Head of caudate nucleus (tissue), 42 donors: ENCODE data around the gene TPCN2.

Experiments used
- DNase-seq, 42 donors: peaks; one replicate each; pipeline versions ENCODE4 v3.0.0 to v3.0.0-alpha.2; 2020 to 2021; ENCODE audit warnings: mixed read lengths in 7 of 42
- intact Hi-C: fragments of 100-400 bp; cut with DNase I; formaldehyde crosslinking; loops from one replicate; pipeline ENCODE4 v1.15.0; 2022

Gene TPCN2

GRCh38 chr11:69101792-69102695, 53.3 kb downstream of the TPCN2 start:
- intact Hi-C loops, result loop anchor here (1.0 kb wide), 1 partner anchor 541 kb away; no protein-coding TSS in a partner anchor

DNA sequence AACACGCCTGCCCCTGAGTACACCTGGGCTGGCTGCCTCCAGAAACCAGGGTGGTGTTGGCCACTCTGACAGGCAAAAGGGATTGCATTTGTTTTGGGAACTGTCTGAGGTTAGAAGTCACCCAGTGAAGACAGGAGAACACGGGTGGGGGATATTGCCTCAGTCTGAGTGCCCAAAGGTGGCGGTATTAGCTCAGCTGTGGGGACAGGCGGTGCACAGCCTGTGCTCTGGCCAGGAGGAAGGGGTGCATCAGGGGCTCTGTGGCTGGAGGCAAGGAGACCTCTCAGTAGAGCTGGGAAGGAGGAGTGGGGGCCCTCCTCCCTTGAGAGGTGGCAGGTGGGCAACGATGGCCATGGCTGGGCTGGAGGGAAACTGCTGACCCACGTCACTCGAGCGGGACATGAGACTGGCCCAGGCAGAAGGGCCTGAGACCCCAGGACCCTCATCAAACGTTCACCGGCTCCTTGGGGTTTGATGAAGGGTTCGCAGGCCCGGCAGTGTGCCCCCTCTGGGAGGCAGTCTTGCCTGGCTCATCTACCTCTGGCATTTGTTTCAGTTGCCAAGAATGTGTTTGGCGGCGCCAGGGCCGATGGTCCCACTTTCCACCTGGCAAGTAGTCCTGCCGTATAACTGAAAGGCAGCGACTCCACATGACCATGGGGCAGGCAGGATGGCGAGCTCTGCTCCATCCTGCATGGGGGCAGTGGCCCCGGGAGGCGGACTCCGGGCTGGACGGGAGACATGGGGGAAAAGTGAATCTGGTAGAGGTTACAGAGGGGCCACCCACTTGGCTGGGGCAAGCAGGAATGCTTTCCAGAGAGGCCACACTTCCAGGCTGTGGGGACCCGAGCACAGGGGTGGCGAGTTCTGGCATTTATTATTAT, 54.2 kb downstream of the TPCN2 start:
- intact Hi-C loops, result no loop called here

More at GRCh38 chr11:69101792-69102695, 53.3 kb downstream of the TPCN2 start:
- no peak for DNase-seq

GRCh38 chr11:69104212-69104855, 55.6 kb downstream of the TPCN2 start:
- no peak for DNase-seq
- intact Hi-C loops, result no loop called here

More for the DNA sequence above, 54.2 kb downstream of the TPCN2 start:
- DNase-seq, result no peak

DNA sequence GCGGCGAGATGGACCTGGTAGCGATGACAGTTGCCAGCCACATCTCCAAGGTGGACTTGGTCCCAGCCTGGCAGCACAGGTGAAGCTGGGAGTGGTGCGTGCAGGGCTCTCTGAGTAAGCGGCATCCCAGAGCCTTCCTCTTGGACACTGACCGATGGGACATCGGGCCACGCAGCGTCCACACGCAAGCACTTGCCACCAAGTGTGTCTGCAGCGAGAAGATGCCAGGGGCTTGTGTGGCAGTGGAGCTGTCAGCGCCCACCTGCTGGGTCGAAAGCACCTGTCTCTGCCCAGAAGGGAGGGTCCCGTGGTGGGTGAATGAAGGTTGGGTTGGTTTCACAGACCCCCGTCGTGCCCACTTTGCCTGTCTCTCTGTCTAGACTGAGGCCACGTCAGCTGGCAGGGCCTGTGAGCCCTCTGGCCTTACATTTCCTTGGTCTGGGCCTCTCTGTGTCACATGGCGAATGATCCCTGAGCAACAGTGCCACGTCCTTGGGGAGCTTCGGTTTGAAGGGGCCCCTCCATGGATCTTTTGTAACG, 56.2 kb downstream of the TPCN2 start:
- intact Hi-C loops, result no loop called here

DNA sequence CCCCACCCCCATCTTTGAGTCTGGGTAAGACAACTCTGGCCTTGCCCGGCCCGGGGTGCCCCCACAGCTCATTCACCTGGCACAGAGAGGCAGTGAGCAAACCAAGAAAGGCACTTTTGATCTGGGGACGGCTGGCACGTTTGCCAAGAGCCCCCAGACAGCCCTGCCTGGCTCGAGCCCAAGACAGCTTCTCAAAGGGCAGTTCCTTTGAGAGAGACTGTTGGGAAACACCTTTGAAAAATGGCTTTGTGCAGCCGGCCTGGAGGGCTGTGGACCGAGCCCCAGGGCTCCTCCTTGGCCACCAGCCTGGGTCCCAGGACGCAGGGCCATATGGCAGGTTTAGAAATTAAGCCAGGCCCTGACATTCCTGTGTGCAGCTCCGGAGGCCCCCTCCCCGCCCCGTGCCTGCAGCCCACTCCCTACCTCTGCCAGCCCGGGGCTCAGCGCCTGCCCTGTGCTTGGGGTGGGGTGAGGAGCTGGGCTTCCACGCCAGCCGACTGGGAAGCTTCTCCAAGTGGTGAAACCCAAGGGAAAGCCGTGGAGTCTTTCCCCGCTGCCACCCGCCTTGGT, 56.8 kb downstream of the TPCN2 start:
- intact Hi-C loops, result no loop called here
- no peak for DNase-seq

More for the DNA sequence above, 56.2 kb downstream of the TPCN2 start:
- DNase-seq, result no peak

DNA sequence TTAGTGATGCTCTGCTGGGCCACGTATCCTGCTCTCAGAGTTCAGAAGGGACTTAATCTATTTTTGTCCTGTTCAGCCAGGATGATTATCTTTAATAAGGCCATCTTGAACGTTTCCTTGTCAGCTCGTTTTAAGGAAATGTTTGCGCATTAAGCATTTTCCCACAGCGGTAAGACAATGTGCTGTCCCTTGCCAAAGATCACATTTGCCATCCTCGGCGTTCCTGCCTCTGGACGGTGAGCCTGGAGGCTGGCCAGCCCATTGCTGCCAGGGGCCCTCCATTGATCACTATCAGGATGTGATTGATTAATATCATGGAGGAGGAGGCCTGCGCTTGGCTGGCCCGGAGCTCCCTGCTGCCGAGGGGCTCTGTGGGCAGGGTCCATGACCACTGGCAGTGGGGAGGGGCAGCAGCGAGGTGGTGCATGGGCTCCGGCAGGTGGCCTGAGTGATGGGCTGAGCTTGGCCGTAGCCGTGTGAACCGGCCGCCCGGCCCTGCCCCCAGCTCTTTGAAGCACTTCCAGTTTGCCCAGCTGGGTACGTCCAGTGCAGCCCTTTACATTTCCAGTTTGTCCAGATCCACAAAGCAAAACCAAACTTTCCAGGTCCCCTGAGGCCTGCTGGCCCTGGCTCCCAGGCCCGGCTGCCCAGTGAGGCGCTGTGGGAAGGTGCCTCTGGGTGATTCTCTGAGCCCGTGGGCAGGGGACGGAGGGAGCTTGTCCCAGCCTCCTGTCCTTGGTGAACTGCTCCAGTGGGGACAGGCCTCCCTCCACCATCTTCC, 57.5 kb downstream of the TPCN2 start:
- DNase-seq, result no peak
- intact Hi-C loops, result no loop called here

- no peak for DNase-seq
- intact Hi-C loops, result no loop called here
Measured at GRCh38 chr11:69107413-69107812, 58.7 kb downstream of the TPCN2 start.

DNA sequence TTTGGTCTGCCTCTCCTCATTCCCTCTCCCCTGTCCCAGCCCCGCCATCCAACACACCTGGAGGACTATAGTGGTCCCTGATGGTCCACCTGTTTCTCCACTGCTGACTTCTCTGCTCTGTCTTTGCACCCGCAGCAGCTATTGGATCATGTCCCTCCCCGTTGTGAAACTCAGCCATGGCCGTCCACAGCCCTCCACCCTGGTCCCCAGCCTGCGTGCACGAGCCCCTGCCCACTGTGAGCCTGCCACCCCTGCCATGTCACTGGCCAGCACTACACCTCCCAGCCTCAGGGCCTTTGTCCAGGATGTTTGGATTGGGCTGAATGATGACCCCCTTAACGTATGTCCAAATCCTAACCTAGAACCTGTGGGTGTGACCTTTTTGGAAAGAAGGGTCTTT, 59.3 kb downstream of the TPCN2 start:
- DNase-seq, result no peak
- intact Hi-C loops, result no loop called here

- intact Hi-C loops, result no loop called here
- DNase-seq, result no peak
Measured at GRCh38 chr11:69108559-69108958, 59.8 kb downstream of the TPCN2 start.

- no peak for DNase-seq
- intact Hi-C loops, result no loop called here
Measured at GRCh38 chr11:69109101-69109500, 60.4 kb downstream of the TPCN2 start.

- intact Hi-C loops, result no loop called here
- DNase-seq, result no peak
Measured at GRCh38 chr11:69110451-69110850, 61.7 kb downstream of the TPCN2 start.

- peak in 30 of 42 donors; percentile 27 to 75 (median 56) for DNase-seq
- intact Hi-C loops, result no loop called here
Measured at GRCh38 chr11:69111624-69112542, 63.2 kb downstream of the TPCN2 start.

GRCh38 chr11:69113226-69113625, 64.5 kb downstream of the TPCN2 start:
- DNase-seq, result no peak
- intact Hi-C loops, result no loop called here

GRCh38 chr11:69113646-69114340, 65.1 kb downstream of the TPCN2 start:
- intact Hi-C loops, result no loop called here
- DNase-seq, result no peak

DNA sequence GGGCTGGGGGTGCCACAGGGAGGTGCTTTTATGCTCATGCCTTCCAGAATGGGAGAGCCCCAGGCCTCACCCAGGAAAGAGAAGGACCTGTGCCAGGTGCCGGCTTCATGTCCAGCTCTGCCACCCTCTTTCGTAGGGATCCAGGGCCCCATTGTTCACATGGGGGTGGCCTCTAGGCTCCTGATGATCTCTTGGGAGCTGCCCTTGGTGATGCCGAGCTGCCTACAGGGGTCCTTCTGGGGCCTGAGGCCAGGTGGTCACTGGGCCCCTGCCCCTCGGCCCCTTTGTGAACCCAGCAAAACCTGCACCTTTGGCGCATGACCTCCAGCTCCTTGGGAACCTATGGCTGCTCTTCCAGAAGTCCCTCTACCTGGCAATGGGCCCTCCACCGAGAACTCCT, 65.6 kb downstream of the TPCN2 start:
- intact Hi-C loops, result no loop called here
- DNase-seq, result no peak

DNA sequence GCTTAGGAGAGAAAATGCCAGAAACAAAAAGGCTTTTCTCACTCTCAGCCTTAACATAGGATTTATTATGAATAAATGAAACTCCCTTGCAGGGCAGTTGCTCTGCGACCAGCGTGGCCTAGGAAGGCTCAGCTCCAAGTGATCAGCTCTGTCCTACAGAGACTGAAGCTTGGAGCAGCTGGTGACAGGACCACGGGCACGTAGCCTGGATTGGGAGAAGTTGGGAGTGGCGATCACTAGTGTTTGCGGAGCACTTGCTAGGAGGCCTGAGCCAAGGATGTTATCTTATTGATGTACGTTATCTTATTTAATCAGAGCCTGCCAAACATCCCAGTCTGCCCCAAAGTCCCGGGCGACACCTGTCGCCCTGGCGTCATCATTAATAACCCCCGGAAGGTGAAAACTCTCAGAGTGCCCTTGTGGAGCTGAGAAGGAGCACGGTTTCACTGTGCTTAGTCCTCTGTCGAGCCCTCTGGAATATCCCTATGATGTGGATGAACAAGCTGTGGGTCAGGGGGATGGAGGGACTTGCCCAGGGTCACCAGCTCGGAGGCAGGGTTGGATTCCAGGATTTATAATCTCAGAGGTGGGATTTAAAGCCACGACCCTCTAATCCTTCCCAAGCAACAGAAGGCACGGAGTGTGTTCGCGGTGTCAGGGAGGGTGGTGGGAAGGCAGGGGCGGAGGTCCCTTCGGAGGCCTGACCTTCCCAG, 66.2 kb downstream of the TPCN2 start:
- intact Hi-C loops, result no loop called here
- no peak for DNase-seq
